Uterus (tissue), 4 donors: ENCODE results near the gene BMP8A. TPM values are rescaled to one million over a fixed set of nuclear protein-coding genes. Genes with fewer than 3 reads are reported as not detected.
A peak's percentile ranks its signal among the peaks of the same experiment; 100 is the strongest.
"Not testable (repeated sequence)": the region's sequence is repeated elsewhere in the genome, so short reads cannot be mapped to it uniquely, and the experiment has no call there.

Source experiments
- DNase-seq, 2 donors: peaks; one replicate each; pipeline ENCODE4 v3.0.0-alpha.2; 2019 to 2020
- H3K27ac ChIP-seq, 2 donors: fragments of 200-600 bp; sonication (generic); 1 replicate in 1 of 2; 2 replicates in 1 of 2; pipeline ENCODE4 v1.5.1; 2016 to 2018
- H3K27me3 ChIP-seq, 2 donors: fragments of 200-600 bp; sonication (generic); one replicate each; pipeline ENCODE4 v1.5.1; 2018 to 2019; ENCODE audit warnings: control low read depth in 1 of 2
- H3K36me3 ChIP-seq, 2 donors: fragments of 200-600 bp; sonication (generic); one replicate each; pipeline ENCODE4 v1.5.1; 2019; ENCODE audit warnings: control low read depth in 1 of 2
- H3K4me1 ChIP-seq, 2 donors: fragments of 200-600 bp; sonication (generic); one replicate each; pipeline ENCODE4 v1.5.1; 2018 to 2019; ENCODE audit warnings: control low read depth in 1 of 2
- H3K4me3 ChIP-seq, 2 donors: fragments of 200-600 bp; sonication (generic); 1 replicate in 1 of 2; 2 replicates in 1 of 2; pipeline ENCODE4 v1.5.1; 2018 to 2019; ENCODE audit warnings: mild to moderate bottlenecking in 1 of 2
- H3K9me3 ChIP-seq, 2 donors: fragments of 200-600 bp; sonication (generic); one replicate each; pipeline ENCODE4 v1.5.1; 2019; ENCODE audit warnings: control low read depth in 1 of 2
- POLR2A ChIP-seq, 2 donors: fragments of 450-650 bp; IDR thresholded peaks; one replicate each; pipeline ENCODE4 v1.6.1; 2016; ENCODE audit warnings: antibody characterized with exemption in 2 of 2, mild to moderate bottlenecking in 1 of 2, moderate library complexity in 1 of 2
- intact Hi-C: fragments of 100-400 bp; cut with DNase I; formaldehyde crosslinking; loops from one replicate; pipeline ENCODE4 v1.15.1; 2023; ENCODE audit warnings: low total_unique reads
- total RNA-seq, 4 donors: library from RNA; depleted of rRNA in 3 of 4; stranded (reverse); fragments of >200 nt in 3 of 4; gene quantifications; one replicate each; pipeline versions ENCODE4 v1.1.0 to v1.2.4, GENCODE V29; 2014 to 2023
- TF ChIP-seq, protein P1 (sequence below), 4 experiments: fragments of 200-600 bp in 2 of 4; fragments of 450-650 bp in 2 of 4; sonication (generic) in 2 of 4; IDR thresholded peaks; one replicate each; pipeline ENCODE4 v1.5.1; 2016 to 2019; ENCODE audit warnings: antibody characterized with exemption in 4 of 4, mild to moderate bottlenecking in 2 of 4, moderate library complexity in 1 of 4
- donor health status: DM: yes; HTN: yes; CAD: no.

Gene BMP8A
- total RNA-seq, 4 donors from 2014 or later: 1.8 to 8.3 (median 2.7) TPM; not detected in 1

DNA sequence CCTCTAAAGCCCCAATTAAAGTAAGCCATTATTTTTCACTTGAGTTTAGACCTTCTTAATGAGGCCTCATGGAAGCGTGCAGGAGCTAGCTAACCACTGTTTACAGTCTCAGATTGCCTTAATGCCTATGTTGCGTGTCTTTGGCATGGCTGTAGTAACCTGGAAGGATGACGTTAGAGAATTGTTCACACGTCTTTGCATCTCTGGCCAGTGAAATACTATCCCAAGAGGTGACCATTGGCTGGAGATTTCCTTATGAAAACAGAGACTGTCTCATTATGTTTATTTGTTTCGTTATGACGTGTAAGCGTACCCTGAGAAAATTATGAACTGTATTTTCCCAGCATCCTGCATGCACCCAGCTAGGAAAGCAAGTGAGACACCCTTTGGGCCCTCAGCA, 18.6 kb upstream of the BMP8A start:
- no peaks in the 10 kb centered on the region for H3K36me3 ChIP-seq
- no peaks in the 10 kb centered on the region for H3K27me3 ChIP-seq
- H3K4me1 ChIP-seq: no peaks in the 10 kb centered on the region
- DNase-seq: no peak
- intact Hi-C loops: no loop called here
- no peak overlapping the region for H3K27ac ChIP-seq
- no peak for TF ChIP-seq POLR2A (IDR thresholded peaks at IDR 0.05)
- TF ChIP-seq, protein P1, sequence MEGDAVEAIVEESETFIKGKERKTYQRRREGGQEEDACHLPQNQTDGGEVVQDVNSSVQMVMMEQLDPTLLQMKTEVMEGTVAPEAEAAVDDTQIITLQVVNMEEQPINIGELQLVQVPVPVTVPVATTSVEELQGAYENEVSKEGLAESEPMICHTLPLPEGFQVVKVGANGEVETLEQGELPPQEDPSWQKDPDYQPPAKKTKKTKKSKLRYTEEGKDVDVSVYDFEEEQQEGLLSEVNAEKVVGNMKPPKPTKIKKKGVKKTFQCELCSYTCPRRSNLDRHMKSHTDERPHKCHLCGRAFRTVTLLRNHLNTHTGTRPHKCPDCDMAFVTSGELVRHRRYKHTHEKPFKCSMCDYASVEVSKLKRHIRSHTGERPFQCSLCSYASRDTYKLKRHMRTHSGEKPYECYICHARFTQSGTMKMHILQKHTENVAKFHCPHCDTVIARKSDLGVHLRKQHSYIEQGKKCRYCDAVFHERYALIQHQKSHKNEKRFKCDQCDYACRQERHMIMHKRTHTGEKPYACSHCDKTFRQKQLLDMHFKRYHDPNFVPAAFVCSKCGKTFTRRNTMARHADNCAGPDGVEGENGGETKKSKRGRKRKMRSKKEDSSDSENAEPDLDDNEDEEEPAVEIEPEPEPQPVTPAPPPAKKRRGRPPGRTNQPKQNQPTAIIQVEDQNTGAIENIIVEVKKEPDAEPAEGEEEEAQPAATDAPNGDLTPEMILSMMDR (IDR thresholded peaks at IDR 0.05): no peak
- H3K9me3 ChIP-seq: no peaks in the 10 kb centered on the region
- H3K4me3 ChIP-seq: no peak overlapping the region

DNA sequence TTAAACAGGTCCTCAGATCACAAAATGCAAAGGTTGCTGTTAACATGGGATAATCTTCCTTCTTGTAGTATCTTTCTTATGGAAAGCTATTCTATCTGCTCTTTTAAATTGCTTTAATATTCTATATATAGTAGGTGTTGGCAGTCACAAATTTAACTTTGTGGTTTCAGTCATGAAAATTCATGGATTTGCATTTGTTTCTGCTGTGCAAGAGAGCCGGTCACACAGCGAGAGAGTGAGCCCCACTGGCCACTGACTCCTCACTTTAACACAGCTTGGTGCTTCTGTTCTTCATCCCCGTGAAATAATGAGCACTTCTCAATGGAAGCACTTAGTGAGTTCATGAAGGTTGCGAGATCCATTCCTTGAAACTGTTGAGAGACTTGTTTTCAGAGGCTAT, 18.1 kb upstream of the BMP8A start:
- TF ChIP-seq, protein P1 (IDR thresholded peaks at IDR 0.05): no peak
- no peak for TF ChIP-seq POLR2A (IDR thresholded peaks at IDR 0.05)
- no peak for DNase-seq
- intact Hi-C loops: no loop called here
- Histone ChIP-seq H3K36me3 (no peaks in the 10 kb centered on the region), H3K4me1 (no peaks in the 10 kb centered on the region), H3K4me3 (no peak overlapping the region), H3K27me3 (no peaks in the 10 kb centered on the region), H3K27ac (no peak overlapping the region), H3K9me3 (no peaks in the 10 kb centered on the region)

DNA sequence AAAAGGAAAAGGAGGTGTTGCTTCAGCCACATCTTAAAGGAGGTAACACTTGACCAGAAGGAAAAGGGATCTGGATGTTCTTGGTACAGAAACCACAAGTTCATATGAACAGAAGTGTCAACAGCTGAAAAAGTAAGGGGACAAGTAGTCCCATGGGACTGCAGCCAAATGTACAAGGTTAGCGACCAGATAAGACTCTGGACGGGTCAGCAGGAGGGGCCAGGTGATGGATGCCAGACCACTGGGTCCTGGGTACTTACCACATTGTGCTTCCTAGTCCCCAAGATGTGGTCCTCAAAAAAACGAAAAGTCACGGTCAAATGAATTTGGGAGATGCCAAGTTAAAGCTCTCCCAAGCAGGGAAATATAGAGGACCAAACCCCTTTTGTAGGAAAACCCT, 16.6 kb upstream of the BMP8A start:
- DNase-seq: no peak
- Histone ChIP-seq H3K9me3 (no peaks in the 10 kb centered on the region), H3K4me3 (no peak overlapping the region), H3K36me3 (no peaks in the 10 kb centered on the region), H3K27me3 (no peaks in the 10 kb centered on the region), H3K4me1 (no peaks in the 10 kb centered on the region), H3K27ac (no peak overlapping the region)
- intact Hi-C loops: no loop called here
- TF ChIP-seq, protein P1 (IDR thresholded peaks at IDR 0.05): no peak
- TF ChIP-seq POLR2A (IDR thresholded peaks at IDR 0.05): no peak

DNA sequence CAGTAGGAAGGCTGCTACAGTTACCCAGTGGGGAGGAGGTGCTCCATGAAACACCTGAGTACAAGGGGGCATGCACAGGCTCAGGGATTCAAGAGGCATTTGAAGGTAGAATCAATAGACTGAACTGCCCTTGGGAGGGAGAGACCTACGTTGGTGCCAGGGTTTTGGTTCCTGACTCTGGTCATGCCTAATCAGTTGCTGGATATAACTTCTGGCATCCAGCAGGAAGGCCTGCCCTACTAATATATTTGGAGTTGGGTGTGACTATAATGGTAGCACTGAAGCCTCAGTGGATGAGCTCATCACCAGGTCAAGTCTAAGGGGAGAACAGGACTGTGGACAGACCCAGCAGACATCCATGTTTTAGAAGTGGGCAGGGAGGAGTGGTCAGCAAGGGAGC, 15.9 kb upstream of the BMP8A start:
- H3K4me1 ChIP-seq, H3K27me3 ChIP-seq, H3K36me3 ChIP-seq, DNase-seq, H3K4me3 ChIP-seq, intact Hi-C loops, H3K9me3 ChIP-seq, H3K27ac ChIP-seq: not testable (repeated sequence)

DNA sequence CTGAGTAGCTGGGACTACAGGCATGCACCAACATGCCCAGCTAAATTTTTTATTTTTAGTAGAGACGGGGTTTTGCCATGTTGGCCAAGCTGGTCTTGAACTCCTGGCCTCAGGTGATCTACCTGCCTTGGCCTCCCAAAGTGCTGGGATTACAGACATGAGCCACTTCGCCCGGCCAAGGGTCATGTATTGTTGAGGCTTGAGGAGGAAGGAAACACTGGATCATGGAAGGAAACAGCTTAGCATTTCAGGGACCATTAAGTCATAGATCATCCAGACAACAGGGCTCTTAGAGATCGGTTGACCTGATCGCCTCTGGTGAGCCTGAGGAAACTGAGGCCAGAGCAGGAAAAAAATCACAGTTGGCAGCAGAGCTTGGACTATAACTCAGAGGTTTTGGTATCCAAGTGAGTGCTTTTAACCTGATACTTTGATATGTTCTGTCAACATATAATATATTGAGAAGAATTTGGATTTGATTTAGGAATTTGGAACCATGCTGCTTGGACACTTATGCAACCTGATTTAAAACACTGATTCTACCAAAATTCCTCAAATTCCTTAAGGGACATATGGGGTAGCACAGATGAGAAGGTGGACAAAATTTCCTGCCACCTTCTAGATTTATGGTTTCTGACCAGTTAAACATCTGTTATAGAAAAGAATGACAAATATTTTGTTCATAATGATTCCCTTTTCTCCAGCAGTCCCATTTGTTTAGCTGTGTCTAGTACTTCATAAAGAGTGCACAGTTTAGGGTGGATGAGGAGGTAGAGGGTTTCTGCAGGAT, 13.1 kb upstream of the BMP8A start:
- intact Hi-C loops: no loop called here
- no peaks in the 10 kb centered on the region for H3K36me3 ChIP-seq

More for the DNA sequence above, 13.1 kb upstream of the BMP8A start:
- Histone ChIP-seq H3K4me1 (no peaks in the 10 kb centered on the region), H3K27me3 (no peaks in the 10 kb centered on the region), H3K27ac (peak overlapping the region in 1 of 2 donors; percentile 15), H3K9me3 (no peaks in the 10 kb centered on the region), H3K4me3 (no peak overlapping the region)
- DNase-seq: no peak
- TF ChIP-seq, protein P1 (IDR thresholded peaks at IDR 0.05): no peak
- no peak for TF ChIP-seq POLR2A (IDR thresholded peaks at IDR 0.05)
